ENCODE measurements around the gene KSR1. TPM values are rescaled to one million over a fixed set of nuclear protein-coding genes. Genes with fewer than 3 reads are reported as not detected.

Gene KSR1
- total and polyA plus RNA-seq, 2 of the 8 experiments (the other 6 are each of a cell fraction or from before 2014, with no cell fraction given), result 14.1 to 34.7 TPM

DNA sequence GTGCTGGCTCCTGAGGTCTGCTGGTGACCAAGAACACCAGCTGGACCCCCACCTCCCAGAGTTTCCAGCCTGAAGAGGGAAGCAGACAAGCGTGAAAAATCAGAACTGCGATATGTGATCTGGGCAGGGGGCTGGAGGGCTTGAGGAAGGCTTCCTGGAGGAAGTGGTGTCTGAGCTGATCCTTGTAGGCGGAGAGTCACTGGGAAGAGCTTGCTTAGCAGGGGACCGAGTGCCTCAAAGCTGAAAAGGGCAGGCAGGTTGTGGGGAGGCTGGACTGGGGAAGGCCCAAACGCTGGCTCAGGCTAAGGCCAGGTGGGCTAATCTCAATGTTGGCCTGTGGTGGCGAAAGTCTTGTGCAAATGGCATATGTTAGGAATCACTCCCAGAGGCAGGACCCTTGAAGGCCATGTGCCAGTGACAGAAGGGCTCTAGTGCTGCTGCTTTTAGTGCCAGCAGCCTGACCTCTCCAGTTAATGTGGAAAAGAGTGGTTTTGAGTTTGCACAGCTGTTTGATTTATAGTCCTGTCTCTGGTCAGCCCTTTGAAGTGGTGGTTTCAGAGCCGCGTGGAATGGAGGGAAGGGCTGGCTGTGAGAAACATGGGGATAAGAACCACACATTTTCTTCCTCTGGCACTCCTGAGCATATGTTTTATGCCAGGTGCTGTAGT, 89.4 kb downstream of the KSR1 start (continued):
- no peak for TF ChIP-seq SIRT6 (IDR thresholded peaks at IDR 0.05; ENCODE audit: low read length)
- TF ChIP-seq EGR1 (IDR thresholded peaks at IDR 0.05; ENCODE audit: borderline replicate concordance, low read depth, low read length), result no peak

Data from H1 (cell line).